Stimulated activated CD8-positive, alpha-beta memory T cell treated with anti-CD3 and anti-CD28 coated beads, Interleukin-15, amount 100 ng/mL, for 48 hours (primary cell): ENCODE results near the gene LPGAT1.
"Not testable (repeated sequence)": the region's sequence is repeated elsewhere in the genome, so short reads cannot be mapped to it uniquely, and the experiment has no call there.

Experiments used
- DNase-seq, 2 donors: peaks; one replicate each; pipeline ENCODE4 v3.0.0-alpha.2; 2020; ENCODE audit warnings: low read depth in 2 of 2

The LPGAT1 gene, protein sequence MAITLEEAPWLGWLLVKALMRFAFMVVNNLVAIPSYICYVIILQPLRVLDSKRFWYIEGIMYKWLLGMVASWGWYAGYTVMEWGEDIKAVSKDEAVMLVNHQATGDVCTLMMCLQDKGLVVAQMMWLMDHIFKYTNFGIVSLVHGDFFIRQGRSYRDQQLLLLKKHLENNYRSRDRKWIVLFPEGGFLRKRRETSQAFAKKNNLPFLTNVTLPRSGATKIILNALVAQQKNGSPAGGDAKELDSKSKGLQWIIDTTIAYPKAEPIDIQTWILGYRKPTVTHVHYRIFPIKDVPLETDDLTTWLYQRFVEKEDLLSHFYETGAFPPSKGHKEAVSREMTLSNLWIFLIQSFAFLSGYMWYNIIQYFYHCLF

DNA sequence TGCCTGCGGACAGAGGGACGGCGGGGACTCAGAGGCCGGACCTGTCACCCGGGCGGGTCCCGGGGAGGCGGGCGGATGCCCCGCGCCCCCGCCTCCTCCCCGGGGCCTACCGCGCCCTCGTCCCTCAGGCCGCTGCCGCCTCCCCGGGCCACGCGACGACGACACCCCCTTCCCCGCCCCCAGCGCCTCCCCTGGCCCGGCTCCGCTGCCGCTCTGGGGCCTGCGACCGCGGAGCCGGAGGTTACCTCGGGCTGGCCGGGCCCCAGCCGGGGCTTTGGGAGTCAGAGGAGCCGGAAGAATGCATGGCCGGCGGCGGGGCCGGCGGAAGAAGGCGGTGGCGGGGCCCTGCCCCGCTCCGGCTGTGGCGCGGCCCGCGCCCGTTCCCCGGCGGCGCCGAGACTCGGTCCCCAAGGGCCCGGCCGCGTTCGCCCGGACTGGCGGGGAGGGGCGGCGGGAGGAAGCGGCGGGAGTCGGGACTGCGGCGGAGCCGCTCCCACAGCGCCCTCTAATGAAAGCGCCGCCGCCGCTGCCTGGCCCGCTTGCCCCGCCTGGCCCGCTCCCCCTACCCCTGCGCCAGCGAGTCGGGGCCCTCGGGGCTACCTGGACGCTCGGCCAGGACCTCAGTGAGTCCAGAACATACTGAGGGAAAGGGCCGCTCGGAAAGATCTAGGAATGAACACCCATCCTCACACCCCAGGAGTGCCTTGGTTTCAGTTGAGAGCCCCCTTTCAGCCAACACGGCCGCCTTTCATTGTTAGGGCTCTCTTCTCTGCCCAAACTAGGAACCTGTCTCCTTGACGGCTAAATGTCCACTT is at the start of gene LPGAT1:
Gene LPGAT1, minus strand, starts transcription at position 436 of the 815 bp plus-strand sequence. CDS start 1,467 bp downstream, outside the sequence.
- DNase-seq, result peak; percentile 57 to 60

DNA sequence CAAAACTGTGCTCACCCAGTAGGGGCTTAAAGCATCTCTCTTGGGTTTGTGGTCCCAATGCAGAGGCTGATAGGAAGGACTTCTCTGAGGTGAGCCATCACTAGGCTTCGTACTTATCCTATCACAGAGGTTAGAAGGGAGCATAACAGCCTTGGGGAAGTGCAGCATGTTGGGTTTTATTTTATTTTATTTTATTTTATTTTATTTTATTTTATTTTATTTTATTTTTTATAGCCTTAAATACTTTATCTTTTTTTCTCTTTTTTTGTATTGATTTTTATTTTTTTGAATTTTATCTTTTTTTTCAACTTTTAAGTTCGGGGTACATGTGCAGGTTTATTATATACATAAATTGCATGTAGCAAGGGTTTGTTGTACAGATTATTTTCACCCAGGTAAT is 48.9 kb upstream of the LPGAT1 start:
- DNase-seq, result no peak

DNA sequence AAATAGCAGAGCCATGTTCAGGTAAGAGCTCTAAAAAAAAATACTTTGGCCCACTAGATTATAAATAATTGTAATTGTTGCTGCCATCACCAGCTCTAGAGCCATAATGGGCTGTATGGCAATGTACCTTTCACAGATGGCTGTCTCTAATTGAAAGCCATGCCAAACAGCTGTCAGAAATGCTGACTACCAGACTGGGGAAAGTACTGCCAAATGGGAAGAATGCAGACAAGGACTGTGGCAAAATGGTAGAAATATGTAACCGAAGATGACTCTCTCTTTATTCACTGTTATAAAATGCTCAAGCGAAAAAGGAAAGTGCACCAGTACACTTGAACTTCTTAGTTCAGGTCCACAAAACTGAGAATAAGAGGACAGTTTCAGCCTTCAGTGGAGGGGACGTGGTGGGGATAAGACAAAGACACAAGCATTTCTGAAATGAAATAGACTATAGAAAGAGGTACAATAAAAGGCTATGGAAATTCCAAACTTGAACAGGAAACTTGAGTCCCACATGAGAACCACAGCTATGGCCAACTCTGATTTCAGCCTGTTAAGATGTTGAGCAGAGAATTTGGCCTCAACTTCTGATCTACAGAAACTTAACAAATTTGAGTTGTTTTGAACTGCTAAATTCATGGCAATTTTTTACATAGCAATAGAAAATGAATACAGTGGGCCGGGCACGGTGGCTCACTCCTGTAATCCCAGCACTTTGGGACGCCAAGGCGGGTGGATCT is 46.5 kb upstream of the LPGAT1 start:
- no peak for DNase-seq

DNA sequence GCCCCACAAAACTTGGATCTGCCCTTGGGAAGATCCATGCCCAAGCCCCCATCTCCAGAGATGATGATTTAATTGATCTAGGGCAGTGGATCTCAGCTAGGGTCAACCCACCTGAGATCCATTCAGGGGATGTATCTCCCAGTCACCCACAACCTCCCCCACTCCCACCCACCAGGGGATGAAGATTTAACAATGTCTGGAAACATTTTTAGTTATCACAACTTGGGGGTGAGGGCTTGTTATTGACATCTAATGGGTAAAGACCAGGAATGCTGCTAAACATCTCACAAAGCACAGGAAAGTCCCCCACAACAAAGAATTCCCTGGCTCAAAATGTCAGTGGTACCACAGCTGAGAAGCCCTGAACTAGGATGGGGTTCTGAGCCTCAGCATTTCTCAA is 45.0 kb upstream of the LPGAT1 start:
- DNase-seq, result no peak

DNA sequence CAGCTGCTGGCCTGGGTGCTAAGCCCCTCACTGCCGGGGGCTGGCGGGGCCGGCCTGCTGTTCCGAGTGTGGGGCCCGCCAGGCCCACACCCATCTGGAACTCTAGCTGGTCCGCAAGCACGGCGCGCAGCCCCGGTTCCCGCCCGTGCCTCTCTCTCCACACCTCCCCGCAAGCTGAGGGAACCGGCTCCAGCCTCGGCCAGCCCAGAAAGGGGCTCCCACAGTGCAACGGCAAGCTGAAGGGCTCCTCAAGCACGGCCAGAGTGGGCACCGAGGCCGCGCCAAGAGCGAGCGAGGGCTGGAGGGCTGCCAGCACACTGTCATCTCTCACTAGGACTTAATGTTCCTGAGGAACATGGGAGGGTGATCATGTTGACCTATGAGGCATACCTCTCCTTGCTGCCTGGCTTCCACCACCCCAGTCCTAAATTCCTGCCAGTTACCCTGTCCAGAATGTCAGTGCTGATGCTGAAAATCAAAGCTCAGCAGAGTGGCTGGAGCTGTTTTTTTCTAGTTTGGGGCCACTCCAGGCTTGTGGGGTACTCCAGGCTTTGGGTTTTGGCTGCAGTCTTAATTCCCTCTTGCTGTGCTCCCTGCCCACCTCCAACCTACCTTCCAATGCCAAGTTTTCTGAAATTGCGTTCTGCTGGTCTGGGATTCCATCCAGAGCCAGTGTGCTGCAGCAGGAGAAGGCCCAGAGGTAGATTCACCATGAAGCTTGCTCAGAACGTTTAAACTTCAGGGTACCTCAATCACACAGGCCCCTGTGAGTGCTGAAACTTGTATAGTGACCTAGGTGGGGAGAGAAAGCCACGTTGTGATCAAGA is 44.2 kb upstream of the LPGAT1 start:
- no peak for DNase-seq

DNA sequence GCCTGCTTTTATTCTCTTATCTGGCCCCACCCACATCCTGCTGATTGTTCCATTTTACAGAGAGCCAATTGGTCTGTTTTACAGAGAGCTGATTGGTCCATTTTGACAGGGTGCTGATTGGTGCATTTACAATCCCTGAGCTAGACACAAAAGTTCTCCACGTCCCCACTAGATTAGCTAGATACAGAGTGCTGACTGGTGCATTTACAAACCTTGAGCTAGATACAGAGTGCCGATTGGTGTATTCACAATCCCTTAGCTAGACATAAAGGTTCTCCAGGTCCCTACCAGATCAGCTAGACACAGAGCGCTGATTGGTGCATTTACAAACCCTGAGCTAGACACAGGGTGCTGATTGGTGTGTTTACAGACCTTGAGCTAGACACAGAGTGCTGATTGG is 43.2 kb upstream of the LPGAT1 start:
- DNase-seq, result not testable (repeated sequence)

DNA sequence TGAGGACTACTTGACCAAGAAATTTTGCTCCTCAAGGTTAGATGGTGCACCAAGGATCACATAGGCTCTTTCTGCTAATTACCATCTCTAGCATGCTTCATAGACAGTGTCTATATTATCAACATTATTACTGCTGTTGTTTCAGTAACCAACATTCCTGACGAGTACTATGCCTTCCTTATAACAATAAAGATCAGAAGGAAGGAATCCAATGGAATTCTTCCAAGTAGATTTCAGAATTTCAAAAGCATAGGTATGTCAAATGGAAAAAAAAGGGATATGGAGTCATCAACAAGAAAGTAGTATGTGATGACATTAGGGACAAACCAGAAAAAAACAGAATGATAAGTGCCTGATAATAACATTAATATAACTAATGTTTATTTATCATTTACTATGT is 39.6 kb upstream of the LPGAT1 start:
- no peak for DNase-seq

DNA sequence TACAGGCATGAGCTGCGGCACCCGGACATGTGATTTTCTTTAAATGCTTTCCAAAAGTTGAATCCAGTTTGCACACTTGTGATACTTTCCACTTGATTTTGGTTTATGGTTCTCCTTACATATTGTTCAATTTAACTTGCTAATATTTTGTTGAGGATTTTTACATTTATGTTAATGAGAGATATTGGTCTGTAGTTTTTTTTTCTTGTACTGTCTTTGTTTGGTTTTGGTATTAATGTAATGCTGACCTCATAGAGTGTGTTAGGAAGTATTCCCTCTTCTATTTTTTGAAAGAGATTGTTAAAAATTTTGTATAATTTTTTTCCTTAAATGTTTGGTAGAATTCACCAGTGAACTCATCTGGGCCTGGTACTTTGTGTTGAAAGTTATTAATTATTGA is 34.6 kb upstream of the LPGAT1 start:
- DNase-seq, result no peak

DNA sequence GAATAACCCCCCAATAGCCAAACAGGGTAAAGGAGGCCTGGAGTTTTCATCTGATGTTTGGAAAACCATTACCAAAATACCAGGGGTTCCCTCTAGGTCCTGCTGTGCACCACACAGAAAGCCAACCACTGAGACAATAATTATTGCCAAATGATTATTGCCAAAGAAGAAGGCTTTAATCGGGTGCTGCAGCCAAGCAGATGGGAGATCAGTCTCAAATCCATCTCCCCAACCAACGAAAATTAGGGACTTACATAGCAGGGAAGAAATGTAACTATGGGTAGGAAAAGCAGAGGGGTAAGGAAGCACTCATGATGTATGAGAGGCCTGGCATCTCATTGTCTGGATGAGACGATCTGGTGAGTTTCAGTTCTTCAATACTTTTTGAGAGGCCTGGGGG is 28.8 kb upstream of the LPGAT1 start:
- no peak for DNase-seq

DNA sequence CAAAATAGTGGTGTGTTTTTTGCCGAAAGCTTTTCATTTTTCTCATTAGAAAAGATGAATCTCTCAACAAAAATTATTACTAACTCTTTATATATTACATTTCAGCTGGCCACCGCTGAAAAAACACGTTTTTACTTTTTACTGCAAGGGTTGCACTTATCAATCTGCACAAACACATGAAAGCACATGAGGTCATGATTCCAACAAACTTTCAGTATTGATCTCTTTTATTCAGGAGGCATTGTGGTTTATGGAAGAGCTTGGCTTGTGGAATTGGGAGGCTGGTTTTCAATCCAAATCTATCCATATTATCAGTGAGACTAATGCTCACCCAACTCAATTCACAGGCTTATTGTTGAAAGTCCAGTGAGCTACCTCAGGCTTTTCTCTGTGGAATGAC is 20.6 kb upstream of the LPGAT1 start:
- no peak for DNase-seq

DNA sequence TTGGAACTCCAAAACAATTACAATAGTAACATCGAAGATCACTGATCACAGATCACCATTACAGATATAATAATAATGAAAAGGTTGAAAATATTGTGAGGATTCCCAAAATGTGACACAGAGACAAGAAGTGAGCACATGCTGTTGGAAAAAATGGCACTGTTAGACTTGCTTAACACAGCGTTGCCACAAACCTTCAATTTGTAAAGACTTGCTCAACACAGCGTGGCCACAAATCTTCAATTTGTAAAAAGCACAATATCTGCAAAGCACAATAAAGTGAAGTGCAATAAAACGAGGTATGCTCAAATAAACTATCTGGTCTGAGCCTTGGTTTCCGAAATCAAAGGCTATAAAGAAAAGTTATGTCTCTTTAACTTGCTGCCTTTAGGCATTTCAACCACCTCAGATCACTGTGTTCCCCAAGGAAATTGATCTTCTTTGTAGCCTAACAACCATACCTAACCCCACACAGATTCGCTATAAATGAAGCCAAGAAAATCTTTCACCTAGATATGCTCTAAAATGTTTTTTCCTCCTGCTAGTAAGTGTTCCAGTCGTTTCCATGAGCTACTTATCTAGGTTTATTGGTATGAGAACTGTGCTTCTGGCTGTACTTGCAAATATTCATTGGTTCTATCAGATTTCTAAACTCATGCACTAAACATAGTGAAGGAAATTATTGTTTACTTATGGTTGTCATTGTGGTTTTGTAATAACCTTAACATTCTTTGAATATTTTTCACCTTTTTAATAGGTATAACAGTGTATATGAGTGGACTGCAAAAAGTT is 13.1 kb upstream of the LPGAT1 start:
- no peak for DNase-seq

DNA sequence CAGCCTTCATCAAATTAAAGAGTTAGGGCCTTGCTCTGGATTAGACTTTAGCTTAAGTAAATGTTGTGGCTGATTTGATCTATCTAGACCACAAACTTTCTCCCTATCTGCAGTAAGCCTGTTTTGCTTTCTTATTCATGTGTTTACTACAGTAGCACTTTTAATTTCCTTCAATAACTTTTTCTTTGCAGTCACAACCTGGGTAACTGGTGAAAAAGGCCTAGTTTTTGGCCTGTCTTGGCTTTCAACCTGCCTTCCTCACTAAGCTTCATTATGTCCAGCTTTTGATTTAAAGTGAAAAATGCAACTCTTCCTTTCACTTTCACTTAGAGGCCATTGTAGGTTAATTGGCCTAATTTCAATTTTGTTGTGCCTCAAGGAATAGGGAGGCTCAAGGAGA is 12.5 kb upstream of the LPGAT1 start:
- DNase-seq, result no peak

DNA sequence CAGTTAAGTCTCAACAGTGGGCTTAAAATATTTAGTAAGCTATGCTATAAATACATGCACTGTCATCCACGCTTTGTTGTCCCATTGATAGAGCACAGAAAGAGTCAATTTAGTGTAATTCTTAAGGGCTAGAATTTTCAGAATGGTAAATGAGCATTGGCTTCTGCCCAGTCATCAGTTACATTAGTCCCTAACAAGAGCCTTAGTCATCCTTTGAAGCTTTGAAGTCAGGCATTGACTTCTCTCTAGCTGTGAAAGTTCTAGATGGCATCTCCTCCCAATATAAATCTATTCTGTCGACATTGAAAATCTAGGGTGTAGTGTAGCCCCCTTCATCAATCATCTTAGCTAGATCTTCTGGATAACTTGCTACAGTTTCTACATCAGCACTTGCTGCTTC is 12.0 kb upstream of the LPGAT1 start:
- no peak for DNase-seq

DNA sequence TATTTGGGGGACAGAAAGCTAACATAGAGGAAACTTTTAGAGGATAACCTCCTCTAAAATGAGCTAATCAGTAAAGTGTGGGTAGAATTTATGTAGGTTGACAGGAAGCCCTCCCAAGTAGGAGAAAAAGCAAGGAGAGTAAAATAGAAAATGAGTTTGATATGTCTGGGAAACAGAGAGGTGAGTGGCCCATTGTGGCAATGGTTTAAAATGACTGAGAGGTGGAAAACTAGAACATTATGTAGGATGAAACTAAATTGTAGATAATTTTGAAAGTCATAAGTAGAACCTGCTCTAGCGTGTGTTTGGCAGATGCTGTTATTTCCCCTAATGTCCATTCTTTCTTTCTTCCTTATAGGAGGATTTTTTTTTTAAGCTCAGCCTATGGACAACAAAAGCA is 8.5 kb upstream of the LPGAT1 start:
- no peak for DNase-seq

DNA sequence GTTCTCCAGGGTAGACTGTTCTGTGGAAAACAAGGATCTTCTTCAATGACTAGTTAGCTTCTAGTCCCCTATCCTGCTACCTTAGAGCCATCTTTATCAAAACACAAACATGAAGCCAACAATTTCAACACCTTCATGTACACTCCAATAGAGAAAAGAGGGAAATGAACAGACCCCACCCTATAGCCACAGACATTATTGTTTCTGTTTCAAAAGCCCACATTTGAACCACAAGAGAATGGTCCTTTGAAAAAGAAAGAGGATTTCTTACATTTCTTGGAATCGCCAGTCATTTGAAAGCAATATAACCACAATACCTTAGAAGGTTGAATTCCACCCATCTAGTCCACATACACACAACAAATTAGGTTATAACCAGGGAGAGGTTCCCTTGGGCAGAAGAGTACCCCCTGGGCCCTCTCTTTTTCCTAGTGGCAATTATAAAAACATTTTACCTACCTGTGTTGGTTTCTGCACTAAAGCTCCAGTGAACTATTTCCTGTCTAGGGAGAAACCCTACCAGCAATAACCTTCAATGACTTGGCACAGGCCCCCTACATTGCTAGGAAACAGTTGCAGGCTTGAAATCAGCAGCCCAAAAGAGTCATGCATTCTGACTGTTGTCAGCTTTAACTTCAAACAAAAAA is 2.7 kb upstream of the LPGAT1 start:
- DNase-seq, result no peak

DNA sequence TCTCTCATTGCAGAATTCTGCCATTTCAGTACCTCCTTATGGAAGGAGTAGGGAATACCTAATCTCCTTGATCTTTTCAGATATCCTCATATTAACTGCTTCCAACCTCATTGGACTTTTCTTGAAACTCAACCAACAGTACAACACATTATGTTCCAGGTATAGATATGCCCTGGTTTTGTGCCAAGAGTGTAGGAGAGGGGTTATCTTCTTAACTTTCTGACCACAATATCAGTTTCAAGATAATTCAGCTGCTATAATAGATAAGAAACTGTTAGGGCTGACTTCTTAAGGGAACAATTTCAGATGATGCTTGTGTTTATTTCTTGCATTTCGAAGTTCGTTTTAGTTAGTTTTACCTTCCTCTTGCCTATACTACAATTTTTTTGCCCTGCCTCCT is 2.1 kb upstream of the LPGAT1 start:
- no peak for DNase-seq

DNA sequence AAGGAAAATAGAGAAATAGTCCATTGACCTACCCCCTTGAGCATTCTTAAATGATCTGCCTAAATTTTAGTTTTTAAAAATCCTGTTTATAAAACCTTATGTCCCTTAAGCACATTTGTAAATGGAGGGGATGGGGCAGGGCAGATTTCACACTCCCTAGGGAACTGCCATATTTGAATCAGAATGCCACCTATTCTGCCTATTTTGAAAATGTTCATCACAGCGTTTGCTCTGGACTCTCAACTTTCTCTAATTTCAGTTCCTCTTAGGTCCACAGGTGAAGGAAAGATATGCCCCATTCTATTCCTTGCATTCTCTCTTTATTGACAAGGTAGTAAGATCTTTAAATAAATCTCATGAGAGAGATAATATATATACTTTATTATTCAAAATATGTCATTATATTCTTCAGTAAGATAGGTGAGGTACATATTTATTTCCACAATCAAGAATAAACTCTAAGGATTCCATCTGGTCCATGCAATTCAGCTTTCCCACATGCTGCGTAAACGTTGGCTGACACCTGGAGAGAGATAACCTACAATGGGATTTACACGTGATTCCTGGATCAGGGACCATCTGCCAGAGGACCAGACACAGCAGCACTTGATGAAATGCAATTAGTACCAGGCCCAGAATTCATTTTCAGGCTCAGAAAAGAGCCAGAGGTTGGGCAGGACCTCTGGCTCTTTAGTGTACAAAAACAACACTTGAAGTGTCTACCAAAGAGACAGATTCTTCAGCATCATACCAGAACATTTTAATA is 1.2 kb upstream of the LPGAT1 start:
- DNase-seq, result no peak

DNA sequence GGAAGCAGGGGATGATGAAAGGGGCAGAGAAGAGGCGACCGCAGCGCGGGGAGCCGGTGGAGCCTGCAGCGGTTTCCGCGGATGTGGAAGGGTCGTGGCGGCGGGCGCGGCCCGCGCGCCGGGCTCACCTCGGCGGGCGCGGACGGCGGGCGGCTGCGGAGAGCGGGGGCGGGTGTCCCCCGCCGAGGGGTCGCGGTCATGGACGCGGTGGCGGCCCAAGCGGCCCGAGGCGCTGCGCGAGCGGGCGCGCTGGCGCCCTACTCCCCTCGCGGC is 572 bp downstream of the LPGAT1 start:
- DNase-seq, result no peak

DNA sequence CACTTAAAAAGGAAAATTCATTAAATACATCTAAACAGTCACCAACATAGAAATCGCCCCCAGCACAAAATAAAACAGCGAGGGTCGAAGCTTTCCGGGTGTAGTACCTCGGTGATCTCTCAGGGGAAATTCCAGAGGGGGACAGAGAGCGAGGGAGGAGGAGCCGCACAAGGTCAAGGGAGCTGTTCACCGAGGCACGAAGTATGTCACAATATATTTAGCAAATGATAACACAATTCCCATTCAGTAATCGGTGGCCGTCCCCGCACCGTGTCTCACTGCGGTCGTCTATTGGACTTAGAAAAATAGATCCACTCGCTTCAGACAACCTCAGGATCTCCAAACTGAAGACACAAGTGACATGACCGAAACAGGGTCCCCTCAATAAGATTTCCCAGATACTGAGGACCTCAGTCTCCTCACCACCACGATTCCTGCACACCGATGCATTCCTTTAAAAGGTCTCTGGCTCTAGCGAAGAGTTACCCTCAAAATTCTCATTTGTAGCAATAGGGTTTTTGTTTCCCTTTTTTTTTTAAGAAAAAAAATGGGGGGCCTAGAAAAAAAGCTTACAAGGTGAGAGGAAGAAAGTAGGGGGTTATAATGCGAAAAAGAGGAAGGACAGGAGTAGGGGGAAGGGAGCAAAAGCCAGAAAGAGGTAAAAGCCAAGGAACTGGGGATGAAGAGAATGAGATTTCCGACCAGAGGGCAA is 1.1 kb downstream of the LPGAT1 start:
- DNase-seq, result no peak
